ENCODE measurements around the gene GPNMB. TPM values are rescaled to one million over a fixed set of nuclear protein-coding genes. Genes with fewer than 3 reads are reported as not detected.

The GPNMB gene
- total and polyA plus RNA-seq, 2 of the 13 experiments (the other 11 are each of a cell fraction or from before 2014, with no cell fraction given) = 1.1 to 1.6 TPM

DNA sequence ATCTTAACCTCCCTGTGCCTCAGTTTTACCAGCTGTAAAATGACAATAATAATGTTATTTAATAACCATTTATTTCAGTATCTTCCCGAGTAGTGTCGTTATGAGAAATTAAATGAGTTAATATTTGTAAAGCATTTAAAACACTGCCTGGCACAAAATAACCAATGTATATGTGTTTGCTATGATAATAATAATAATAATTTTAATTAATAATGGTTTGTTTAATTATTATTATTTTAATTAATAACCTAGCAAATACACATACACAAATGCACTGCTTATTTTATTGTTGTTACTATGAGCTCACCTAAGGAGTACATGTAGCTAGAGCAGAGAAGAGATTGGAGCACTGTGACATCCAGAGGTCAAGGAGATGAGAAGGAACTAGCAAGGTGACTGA is 18.2 kb upstream of the GPNMB start:
- TF ChIP-seq ISL2 (CRISPR knock-in tag; IDR thresholded peaks at IDR 0.05) (no peak), ZNF484 (CRISPR knock-in tag; IDR thresholded peaks at IDR 0.05; ENCODE audit: borderline replicate concordance, low read depth) (no peak), CCAR2 (optimal IDR thresholded peaks at IDR 0.05; ENCODE audit: low read depth, low read length) (no peak)
- TF ChIP-seq, protein P1, sequence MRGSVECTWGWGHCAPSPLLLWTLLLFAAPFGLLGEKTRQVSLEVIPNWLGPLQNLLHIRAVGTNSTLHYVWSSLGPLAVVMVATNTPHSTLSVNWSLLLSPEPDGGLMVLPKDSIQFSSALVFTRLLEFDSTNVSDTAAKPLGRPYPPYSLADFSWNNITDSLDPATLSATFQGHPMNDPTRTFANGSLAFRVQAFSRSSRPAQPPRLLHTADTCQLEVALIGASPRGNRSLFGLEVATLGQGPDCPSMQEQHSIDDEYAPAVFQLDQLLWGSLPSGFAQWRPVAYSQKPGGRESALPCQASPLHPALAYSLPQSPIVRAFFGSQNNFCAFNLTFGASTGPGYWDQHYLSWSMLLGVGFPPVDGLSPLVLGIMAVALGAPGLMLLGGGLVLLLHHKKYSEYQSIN (CRISPR knock-in tag; IDR thresholded peaks at IDR 0.05; ENCODE audit: borderline replicate concordance) = no peak
- TF ChIP-seq, protein P2, sequence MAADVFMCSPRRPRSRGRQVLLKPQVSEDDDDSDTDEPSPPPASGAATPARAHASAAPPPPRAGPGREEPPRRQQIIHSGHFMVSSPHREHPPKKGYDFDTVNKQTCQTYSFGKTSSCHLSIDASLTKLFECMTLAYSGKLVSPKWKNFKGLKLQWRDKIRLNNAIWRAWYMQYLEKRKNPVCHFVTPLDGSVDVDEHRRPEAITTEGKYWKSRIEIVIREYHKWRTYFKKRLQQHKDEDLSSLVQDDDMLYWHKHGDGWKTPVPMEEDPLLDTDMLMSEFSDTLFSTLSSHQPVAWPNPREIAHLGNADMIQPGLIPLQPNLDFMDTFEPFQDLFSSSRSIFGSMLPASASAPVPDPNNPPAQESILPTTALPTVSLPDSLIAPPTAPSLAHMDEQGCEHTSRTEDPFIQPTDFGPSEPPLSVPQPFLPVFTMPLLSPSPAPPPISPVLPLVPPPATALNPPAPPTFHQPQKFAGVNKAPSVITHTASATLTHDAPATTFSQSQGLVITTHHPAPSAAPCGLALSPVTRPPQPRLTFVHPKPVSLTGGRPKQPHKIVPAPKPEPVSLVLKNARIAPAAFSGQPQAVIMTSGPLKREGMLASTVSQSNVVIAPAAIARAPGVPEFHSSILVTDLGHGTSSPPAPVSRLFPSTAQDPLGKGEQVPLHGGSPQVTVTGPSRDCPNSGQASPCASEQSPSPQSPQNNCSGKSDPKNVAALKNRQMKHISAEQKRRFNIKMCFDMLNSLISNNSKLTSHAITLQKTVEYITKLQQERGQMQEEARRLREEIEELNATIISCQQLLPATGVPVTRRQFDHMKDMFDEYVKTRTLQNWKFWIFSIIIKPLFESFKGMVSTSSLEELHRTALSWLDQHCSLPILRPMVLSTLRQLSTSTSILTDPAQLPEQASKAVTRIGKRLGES (CRISPR knock-in tag; IDR thresholded peaks at IDR 0.05; ENCODE audit: borderline replicate concordance) = no peak
- Histone ChIP-seq H3K9me3 (ENCODE audit: low read length) (no peaks in the 10 kb centered on the region), H3K27ac (ENCODE audit: extremely low read length, insufficient read depth, low read length) (no peak overlapping the region), H4K20me1 (ENCODE audit: insufficient read depth, low read length) (no peaks in the 10 kb centered on the region), H3K4me1 (ENCODE audit: insufficient read depth, low read length) (no peaks in the 10 kb centered on the region), H3K79me2 (ENCODE audit: insufficient read depth, low read length) (no peaks in the 10 kb centered on the region), H2AFZ (ENCODE audit: low read length) (no peak overlapping the region), H3K4me2 (ENCODE audit: low read depth, low read length) (no peak overlapping the region), H3K36me3 (replicated peaks in 1 of 2; ENCODE audit: control insufficient read depth in 1 of 2, insufficient read depth in 2 of 2, low read length in 2 of 2) (no peaks in the 10 kb centered on the region), H3K27me3 (ENCODE audit: control insufficient read depth in 1 of 2, insufficient read depth in 2 of 2, low read length in 2 of 2) (0 out of 5 replicates have a peak, but pooled peaks cover 0 to 1% of the 10 kb centered on the region in 2 experiments), H3K4me3 (replicated peaks in 1 of 3; ENCODE audit: insufficient read depth in 1 of 3, low read depth in 2 of 3, low read length in 3 of 3) (no peak overlapping the region), H3K9ac (ENCODE audit: insufficient read depth, low read depth, low read length) (no peak overlapping the region)
- no peak for DNase-seq (ENCODE audit: low spot score)
- intact Hi-C loops (cut with micrococcal nuclease; ENCODE audit: unreplicated experiment) (no loop called here), in situ Hi-C loops (cut with HindIII; ENCODE audit: extremely low pct_ligation_motif_present, low pct_unique_long_range_greater_than_20kb) (no loop called here)
- no peak for ATAC-seq
- ChIA-PET CTCF (ENCODE audit: low intra/inter-chr PET ratio, low total read pairs) (no interaction called here), POLR2A (no interaction called here)
- 18% methylated on average over 2 of the region's 2 CpGs for WGBS (ENCODE audit: low lambda C conversion rate)
- no TSS peak for BruUV-seq (replicated peaks)
- FAIRE-seq = no peak

Measured in HepG2 (cell line).